GM21786 (cell line): ENCODE results near the gene SNAPC4.
A peak's percentile ranks its signal among the peaks of the same experiment; 100 is the strongest.
"Not testable (repeated sequence)": the region's sequence is repeated elsewhere in the genome, so short reads cannot be mapped to it uniquely, and the experiment has no call there.

ENCODE experiments used
- ATAC-seq: cut with Tn5 transposase; IDR thresholded peaks from one replicate; pipeline ENCODE4 v1.9.1; 2021; ENCODE audit not compliant: unreplicated experiment

The SNAPC4 gene

DNA sequence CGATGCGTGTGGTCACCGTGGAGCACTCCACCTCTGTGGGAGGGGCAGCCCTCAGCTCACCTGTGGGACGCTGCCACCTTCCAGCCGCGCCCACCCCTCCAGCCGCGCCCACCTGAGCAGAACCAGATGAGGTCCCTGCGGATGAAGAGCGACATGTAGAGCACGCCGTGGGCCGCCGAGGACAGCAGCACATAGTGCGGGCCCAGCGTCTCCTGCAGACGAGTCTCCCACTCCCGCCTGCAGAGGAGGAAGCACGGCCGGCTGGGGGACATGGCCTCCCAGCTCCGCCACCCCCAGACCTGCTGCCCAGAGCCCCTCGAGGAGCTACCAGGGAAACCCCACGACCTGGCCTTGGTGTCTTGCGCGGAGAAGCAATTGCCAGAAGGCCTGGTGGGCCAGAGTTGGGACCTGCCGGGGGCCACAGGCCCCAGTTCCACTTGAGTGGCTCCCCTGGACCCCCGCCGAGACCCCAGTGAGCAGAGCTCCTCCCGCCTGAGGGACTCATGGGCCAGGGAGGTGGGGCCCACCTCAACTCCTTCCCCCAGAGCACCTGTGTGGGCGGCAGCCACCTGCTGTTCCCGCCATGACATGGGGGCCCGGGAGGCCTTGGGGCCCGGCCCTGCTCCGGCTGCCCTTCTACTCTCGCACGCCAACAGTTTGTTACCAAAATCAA lies 33.2 kb upstream of the SNAPC4 start:
- no peak for ATAC-seq

DNA sequence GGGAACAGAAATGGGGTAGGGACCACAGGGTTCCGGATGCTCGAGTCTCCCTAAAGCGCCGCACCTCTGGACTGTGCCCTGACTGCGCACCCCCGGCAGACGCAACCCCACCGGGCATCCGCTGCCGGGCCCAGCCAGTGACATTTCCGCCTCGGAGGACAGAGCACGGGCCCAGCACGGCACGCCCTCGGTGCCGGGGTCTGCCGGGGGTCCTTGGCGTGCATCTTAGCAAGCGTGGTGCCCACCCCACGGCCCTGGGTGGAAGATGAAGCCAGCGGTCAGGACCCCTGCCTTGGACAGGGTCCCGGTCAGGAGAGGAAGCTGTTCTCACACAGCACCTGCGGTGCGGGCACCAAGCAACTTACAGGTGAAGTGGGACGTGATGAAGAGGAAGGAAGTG lies 32.6 kb upstream of the SNAPC4 start:
- ATAC-seq: no peak

DNA sequence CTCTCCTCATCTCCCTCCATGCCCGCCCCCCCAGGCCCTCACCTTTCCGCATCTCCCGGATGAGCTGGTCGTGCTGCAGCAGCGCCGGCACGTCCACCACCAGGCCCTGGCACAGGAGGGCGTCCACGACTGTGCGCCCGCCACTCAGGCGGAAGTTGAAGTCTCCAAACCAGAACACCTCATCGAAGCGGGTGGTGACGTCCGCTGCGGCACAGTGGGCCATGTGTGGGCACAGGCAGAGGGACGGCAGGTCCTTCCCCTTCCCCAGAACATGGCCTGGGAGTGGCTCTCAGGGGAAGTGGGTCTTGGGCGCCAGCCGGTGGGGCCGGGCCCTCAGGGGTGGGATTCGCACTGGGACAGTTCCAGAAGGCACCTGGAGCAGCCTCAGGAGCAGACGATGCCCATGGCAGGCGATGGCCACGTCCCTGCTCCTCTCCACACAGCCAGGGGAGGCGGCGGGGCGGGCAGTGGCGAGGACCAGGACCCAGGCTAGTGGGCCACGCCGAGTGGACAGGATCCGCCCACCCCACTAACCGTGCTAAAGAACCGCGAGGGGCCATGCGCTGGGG lies 31.9 kb upstream of the SNAPC4 start:
- no peak for ATAC-seq

DNA sequence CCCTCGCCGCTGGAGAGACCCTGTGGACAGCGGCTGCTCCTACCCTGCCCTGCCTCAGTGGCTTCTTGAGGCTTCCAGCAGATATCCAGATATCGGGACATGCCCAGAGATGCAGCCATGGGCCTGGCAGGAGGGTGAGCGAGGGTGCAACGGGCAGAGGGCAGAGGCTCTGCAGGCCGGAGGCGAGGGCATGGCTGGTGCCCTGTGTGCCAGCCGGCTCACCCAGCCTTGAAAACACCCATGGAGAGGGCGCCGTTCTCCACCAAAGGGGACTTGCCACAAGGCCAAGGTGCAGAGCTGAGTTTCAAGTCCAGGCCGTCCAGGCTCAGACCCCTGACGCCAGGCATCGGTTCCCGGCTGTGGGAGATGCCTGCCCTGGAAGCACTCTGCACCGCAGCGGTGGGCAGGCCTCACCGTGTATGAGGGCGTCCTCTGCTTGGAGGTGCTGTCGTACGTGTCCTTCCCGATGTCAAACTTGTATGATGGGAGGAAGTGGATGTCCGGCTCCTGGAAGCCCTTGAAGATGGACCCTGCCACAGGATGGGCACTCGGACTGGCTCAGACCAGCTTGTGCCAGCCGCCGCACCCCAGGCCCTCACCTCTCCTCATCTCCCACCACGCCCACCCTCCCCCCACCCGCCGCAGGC lies 30.7 kb upstream of the SNAPC4 start:
- ATAC-seq: no peak

DNA sequence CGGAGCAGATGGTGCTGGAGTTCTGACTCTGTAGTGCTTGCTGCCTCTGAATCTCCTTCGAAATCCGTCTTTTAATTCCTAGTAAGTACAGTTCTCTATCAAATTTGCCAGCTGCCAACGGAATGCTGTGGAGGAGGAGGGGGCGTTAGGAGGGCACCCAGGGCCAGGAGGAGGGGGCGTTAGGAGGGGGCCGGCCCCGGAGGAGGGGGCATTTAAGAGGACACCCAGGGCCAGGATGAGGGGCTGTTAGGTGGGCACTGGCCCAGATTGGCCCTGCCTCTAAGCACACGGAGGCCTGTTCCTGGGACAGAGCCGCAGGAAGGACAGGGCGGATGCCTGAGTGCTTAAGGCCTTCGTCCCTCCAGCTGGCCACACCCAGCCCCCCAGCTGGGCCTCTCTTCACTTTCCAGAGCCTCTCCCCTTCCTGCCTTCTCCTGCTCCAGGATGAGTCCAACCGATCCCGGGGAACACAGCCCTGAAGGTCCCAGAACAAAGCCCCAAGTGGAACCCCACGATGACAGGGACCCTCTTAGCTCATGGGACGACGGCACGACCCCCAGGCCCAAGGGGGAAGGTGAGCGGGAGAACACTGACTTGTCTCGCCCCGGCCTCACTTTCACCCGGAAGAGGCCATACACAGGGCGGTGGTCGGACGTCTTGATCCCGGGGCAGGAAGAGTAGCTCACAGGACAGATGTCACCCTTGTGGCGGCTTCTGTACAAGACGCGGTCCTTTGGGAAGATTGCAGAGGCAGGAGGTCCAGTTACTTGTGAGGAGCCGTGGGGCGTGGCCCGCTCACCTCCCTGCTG lies 29.9 kb upstream of the SNAPC4 start:
- ATAC-seq: no peak

DNA sequence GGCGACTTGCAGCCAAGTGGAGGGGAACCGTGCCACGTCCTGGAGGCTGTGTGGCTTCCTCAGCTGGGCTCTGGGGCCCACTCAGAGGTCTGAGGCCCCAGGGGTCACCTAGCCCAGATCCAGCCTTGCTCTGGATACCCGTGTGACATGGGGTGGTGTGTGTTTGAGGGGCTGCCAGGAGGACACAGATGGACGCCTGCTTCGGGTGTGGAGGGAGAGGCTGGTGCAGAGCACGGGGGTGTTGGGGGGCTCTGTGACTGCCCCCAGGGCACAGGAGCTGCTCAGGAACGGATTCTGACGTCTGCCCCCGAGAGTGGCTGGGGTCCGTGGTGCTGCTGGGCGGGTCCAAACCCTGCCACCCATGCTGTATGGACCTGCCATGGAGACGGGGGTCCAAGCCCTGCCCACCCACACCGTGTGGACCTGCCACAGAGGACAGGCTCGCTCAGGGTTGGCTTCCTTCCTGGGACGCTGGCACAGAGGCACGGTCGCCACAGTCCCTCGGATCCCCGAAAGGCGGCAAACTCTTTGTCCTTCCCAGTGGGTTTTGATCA lies 29.2 kb upstream of the SNAPC4 start:
- ATAC-seq: no peak

DNA sequence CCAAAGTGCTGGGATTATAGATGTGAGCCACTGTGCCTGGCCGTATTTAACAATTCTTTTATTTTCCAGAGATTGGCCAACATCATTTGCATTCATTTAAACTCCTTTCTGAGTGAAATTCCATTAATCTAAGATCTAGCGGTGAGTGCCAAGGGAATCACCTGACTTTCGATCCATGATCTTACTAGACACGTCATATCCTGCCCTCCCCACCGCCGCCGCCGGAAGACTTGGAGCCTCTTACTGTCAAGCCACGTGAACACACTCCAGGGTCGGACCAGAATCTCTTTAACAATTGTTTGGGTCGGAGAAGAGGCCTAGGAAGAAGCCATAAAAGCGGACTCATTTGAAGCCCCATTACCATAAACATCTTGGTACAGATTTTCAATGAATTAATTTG lies 26.8 kb upstream of the SNAPC4 start:
- ATAC-seq: no peak

DNA sequence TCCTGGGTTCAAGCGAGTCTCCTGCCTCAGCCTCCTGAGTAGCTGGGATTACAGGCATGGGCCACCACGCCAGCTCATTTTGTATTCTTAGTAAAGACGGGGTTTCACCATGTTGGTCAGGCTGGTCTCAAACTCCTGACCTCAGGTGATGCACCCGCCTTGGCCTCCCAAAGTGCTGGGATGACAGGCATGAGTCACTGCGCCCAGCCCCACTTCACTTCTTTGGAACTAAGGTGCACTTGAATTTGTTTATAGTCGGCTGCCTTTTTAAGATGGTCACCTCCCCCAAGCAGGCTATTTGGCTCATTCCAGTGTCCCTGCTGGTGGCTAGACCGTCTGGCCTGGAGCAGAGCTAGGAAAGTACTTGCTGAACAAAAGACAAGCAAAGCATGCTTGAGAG lies 25.4 kb upstream of the SNAPC4 start:
- not testable (repeated sequence) for ATAC-seq

DNA sequence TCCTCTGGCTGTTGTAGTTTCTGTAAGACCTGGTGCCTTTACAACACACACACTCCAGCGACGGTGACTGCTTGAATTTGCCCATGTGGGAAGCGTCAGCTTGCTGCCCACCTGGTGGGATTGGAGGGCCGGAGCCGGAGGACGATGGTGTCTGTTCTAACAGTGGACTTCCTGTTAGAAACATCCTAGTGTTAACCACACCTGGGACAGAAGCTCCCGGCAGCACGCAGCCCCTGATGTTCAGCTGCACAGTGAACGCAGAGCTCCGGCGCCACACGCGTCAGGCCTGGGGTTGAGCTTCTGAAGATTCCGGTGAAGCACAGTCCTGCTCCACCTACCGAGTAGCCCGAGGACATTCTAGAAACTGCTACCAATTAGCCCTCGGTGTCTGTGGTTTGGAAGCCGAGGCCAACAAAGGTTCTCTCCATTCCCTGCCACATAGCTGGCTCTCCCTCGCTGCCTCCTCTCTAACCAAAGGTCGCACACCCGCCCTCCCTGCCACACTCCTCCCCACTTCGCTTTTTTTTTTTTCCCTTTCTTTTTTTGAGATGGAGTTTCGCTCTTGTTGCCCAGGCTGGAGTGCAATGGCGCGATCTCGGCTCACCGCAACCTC lies 24.9 kb upstream of the SNAPC4 start:
- no peak for ATAC-seq

DNA sequence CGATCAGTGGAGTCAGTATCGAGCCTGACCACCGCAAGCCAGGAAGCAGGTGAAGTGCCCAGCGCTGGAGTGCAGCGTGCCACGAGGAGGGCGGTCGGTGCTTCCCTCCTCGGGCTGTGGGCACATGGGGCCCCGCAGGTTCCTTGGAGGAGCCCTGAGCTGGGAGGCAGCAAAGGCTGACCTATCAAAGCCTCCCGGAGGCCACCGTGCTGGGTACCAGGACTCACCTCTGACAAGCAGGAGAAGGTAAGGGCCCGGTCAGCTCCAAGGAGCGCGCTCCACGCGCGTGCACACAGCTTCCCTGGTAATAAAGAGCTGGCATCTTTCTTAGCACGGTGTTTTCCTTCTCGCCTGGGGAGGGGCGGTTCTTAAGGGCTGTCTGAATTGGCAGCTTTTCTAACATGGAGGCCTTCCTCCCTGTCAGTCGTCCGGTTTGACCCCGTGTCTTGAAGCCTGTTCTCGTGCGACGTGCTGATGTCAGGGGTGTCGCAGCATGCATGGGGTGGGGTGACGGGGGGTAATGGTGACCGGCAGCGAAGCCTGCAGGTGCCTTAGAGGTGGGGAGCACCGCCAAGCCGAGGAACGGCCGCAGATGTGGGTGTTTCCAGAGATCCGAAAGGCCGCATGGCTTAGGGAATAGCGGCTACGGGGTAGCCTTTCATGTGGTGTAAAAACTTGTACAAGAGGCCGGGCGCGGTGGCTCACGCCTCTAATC lies 23.6 kb upstream of the SNAPC4 start:
- no peak for ATAC-seq

DNA sequence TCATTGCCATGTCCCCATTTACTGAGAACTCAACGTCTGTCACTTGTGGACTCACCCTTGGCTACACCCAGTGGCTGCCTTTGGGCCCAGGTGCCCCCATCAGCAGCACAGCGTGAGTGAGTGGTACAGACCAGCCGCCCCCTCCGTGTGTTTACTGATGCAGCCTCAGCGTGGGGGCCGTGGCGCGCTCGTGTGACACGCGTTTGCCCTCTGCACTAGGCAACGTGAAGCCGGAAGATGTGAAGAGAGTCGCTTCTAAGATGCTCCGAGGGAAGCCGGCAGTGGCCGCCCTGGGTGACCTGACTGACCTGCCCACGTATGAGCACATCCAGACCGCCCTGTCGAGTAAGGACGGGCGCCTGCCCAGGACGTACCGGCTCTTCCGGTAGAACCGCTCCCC lies 22.9 kb upstream of the SNAPC4 start:
- ATAC-seq: no peak

DNA sequence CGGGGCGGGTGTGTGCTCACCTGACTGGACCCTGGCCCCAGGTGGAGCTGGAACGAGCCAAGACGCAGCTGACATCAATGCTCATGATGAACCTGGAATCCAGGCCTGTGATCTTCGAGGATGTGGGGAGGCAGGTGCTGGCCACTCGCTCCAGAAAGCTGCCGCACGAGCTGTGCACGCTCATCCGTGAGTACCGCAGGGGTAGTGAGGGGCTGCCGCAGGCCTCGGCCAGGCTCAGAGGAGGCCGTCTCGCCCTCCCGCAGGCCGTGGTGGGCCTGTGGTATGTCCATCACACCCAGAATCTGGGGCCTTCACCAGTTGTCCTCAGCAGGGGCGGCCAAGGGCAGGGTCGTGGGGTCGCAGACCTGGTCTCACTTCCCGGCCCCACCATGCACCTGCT lies 21.8 kb upstream of the SNAPC4 start:
- ATAC-seq: no peak

DNA sequence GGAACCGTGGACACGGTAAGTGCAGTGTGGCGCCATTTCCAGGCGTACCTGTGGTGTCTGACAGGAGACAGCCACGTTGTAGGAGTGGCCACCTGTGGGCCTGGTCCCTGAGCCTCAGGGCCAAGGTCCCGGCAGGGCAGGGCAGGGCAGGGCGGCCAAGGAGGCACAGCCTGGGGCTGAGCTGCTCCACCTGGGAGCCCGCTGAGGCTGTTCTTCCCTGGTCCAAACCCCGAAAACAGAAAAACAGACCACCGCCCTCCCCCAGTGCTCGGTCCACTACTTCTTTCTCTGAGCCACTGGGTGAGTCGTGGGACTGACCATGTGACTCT lies 19.1 kb upstream of the SNAPC4 start:
- ATAC-seq: no peak

DNA sequence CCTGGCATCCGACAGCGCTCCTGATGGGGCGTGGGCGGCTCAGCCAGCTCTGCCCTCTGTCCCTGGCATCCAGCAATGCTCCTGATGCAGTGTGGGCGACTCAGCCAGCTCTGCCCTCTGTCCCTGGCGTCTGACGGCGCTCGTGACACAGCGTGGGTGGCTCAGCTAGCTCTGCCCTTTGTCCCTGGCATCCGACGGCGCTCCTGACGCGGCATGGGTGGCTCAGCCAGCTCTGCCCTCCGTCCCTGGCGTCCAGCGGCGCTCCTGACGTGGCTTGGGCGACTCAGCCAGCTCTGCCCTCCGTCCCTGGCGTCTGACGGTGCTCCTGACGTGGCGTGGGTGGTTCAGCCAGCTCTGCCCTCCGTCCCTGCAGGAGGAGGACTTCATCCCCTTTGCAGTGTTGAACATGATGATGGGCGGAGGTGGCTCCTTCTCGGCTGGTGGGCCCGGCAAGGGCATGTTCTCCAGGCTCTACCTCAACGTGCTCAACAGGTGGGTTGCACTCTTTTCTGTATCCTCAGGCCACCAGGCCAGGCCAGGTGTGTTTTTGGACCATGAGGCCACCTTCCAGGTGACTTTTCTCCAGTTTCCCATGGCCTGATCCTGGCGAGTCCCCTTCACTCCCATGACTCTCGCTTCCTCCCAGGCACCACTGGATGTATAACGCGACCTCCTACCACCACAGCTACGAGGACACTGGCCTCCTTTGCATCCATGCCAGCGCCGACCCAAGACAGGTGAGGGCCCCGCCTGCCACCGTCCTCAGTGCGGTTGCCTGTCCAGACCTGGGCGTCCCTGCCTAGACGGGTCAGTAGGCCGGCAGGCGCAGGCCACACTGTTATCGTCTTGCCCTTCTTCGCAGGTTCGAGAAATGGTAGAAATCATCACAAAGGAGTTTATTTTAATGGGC lies 18.5 kb upstream of the SNAPC4 start:
- no peak for ATAC-seq

DNA sequence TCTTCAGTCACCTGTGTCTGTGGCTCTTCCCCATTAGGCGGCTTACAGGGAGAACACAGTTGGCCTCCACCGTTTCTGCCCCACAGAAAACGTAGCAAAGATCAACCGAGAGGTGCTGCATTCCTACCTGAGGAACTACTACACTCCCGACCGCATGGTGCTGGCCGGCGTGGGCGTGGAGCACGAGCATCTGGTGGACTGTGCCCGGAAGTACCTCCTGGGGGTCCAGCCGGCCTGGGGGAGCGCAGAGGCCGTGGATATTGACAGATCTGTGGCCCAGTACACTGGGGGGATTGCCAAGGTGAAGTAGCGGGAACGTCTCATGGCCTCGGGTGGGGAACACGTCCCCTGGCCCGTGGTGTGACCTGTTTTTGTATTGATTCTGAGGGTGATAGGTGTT lies 16.9 kb upstream of the SNAPC4 start:
- no peak for ATAC-seq

DNA sequence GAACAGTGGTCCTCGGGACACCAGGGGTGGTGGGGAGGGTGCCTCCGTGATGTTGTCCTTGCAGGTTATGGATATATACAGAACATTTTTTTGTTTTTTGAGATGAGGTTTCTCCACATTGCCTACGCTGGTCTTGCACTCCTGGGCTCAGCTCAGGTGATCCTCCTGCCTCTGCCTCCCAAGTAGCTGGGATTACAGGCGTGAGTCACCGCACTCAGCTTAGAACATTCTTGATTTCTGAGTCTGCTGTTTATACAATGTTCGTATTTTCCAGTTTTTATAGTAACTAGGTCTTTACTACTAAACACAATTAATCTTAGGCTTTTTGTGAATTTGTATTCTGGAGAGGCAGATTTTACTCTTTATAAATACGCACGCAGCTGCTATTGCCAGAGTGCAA lies 16.5 kb upstream of the SNAPC4 start:
- ATAC-seq: no peak

DNA sequence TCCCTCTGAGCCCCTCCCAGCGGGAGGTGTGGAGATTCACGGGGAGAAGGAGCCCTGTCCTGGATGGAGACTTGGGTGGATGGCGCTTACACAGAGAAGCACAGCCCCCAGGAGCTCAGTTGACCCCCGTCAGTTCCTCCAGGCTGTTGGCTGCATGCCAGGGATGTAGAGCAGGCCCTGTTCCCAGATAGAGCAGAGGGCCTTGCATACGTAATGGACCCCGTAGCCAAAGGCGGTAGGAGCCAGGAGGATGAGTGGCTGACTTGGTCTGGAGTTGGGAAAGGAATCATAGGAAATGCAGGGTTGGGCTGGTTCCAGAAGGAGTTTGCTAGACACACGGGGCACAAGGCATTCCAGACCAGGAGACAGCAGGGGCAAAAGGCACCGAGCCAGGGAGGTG lies 13.0 kb upstream of the SNAPC4 start:
- no peak for ATAC-seq

DNA sequence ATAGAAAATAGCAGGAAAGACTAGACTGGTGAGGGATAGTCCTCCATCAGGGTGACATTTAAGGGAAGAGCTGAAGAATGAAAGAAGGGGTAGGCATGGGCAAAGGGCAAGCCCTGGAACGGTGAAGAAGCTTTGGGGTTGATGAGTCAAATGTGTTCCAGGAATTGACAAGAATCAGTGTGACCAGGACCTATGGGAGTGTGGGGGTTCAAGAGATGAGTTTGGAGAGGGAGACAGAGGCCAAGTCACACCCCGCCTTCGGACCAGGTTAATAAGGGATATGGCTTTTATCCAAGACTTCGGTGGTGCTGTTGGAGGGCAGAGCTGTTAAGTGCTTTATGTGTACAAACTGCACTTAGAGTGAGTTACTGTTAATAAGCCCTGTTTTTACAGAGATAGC lies 11.4 kb upstream of the SNAPC4 start:
- no peak for ATAC-seq

DNA sequence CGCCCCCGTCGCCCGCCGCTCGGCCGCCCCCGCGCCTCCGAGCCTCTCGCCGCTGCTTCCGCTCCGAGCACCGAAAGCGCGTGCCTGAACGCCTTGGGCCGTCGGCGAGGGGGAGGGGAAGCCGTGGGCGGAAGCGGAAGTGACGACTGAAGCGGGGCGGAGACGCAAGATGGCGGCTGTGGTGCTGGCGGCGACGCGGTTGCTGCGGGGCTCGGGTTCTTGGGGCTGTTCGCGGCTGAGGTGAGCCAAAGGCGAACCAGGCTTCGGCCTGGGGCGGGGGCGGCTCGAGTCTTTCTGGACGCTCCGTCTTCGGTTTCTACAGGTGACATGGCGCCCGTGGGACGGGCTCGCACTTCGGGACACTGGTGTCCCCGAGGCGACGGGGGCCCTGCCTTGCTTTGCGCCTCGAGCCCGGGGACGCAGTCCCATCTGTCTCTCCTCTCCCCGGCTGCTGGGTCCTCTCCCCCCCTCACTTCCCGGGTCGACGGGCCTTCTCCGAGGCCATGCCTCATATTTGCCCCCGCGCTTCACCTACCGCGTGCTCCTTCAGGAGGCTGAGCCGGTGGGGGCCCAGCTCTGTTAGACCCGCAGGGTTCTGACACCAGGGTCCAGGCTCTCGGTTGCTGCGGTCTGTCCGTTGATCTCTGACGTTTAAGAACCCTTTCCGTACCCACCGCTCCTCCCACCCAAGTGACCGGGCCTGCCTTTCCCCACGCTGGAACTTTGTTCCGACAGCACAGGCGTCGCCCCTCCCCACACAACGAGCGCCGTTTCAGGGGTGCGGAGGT lies 10.7 kb upstream of the SNAPC4 start, which contains the start of the genes ENTR1 and PMPCA:
ENTR1 (minus strand) TSS at position 115 of the 788 bp plus-strand sequence. CDS start 217 bp downstream, outside the sequence.
PMPCA (plus strand) TSS at position 159 of the 788 bp plus-strand sequence; CDS start at position 170, 11 bp downstream.
- ATAC-seq: peak; percentile 84
